DND-41 (cell line): ENCODE measurements around the gene PSMG3.

ENCODE experiments used
- ATAC-seq: fragments of 200-7000 bp; cut with Tn5 transposase; 3 replicates; pipeline ENCODE4 v1.9.1; 2021; ENCODE audit warnings: low read depth; ENCODE audit not compliant: insufficient read depth
- DNase-seq: peaks from one replicate; pipeline ENCODE4 v3.0.0-alpha.2; 2020
- H2AFZ ChIP-seq: 2 replicates; pipeline ENCODE4 v1.6.0; 2012; ENCODE audit warnings: low read depth, low read length
- H3K27ac ChIP-seq: 2 replicates; pipeline ENCODE4 v1.5.1; 2012; ENCODE audit warnings: low read length, inconsistent platforms
- H3K27me3 ChIP-seq: fragments of 200-600 bp; sonication (generic); 2 replicates; pipeline ENCODE4 v1.6.0; 2012; ENCODE audit warnings: low read length, mild to moderate bottlenecking, inconsistent platforms; ENCODE audit not compliant: insufficient read depth, poor library complexity
- H3K36me3 ChIP-seq: 2 replicates; pipeline ENCODE4 v1.5.1; 2012; ENCODE audit warnings: low read length, inconsistent platforms; ENCODE audit not compliant: insufficient read depth
- H3K4me1 ChIP-seq: 2 replicates; pipeline ENCODE4 v1.5.1; 2012; ENCODE audit warnings: mild to moderate bottlenecking, low read length; ENCODE audit not compliant: insufficient read depth
- H3K4me2 ChIP-seq: 2 replicates; pipeline ENCODE4 v1.6.0; 2012; ENCODE audit warnings: mild to moderate bottlenecking, moderate library complexity, low read length, inconsistent platforms; ENCODE audit not compliant: insufficient read depth
- H3K4me3 ChIP-seq, 2 experiments: fragments of 200-600 bp in 1 of 2; shearing (Covaris generic) in 1 of 2; 2 replicates each; pipeline ENCODE4 v1.5.1; 2012 to 2016; ENCODE audit warnings: inconsistent platforms in 2 of 2, low read length in 2 of 2, mild to moderate bottlenecking in 2 of 2, low read depth in 1 of 2, moderate library complexity in 1 of 2
- H3K79me2 ChIP-seq: 2 replicates; pipeline ENCODE4 v1.6.0; 2012; ENCODE audit warnings: low read length, inconsistent platforms; ENCODE audit not compliant: insufficient read depth
- H3K9ac ChIP-seq: 2 replicates; pipeline ENCODE4 v1.6.0; 2012; ENCODE audit warnings: low read depth, mild to moderate bottlenecking, inconsistent platforms, low read length, moderate library complexity
- H3K9me3 ChIP-seq: 2 replicates; pipeline ENCODE4 v1.5.1; 2012; ENCODE audit warnings: low read length, moderate library complexity, mild to moderate bottlenecking, inconsistent platforms; ENCODE audit not compliant: insufficient read depth, severe bottlenecking
- H4K20me1 ChIP-seq: 2 replicates; pipeline ENCODE4 v1.6.0; 2012; ENCODE audit warnings: low read length; ENCODE audit not compliant: insufficient read depth
- EZH2 ChIP-seq: IDR thresholded peaks from 3 replicates; pipeline ENCODE4 v1.6.1; 2012; ENCODE audit warnings: borderline replicate concordance, low read depth, mild to moderate bottlenecking, moderate library complexity, low read length, inconsistent platforms; ENCODE audit not compliant: severe bottlenecking
- TF ChIP-seq, protein P1 (sequence below): IDR thresholded peaks from 2 replicates; pipeline ENCODE4 v1.5.1; 2012; ENCODE audit warnings: borderline replicate concordance, low read length, moderate library complexity, mild to moderate bottlenecking; ENCODE audit not compliant: poor library complexity, severe bottlenecking; ENCODE audit errors: extremely low read depth

PSMG3 gene

DNA sequence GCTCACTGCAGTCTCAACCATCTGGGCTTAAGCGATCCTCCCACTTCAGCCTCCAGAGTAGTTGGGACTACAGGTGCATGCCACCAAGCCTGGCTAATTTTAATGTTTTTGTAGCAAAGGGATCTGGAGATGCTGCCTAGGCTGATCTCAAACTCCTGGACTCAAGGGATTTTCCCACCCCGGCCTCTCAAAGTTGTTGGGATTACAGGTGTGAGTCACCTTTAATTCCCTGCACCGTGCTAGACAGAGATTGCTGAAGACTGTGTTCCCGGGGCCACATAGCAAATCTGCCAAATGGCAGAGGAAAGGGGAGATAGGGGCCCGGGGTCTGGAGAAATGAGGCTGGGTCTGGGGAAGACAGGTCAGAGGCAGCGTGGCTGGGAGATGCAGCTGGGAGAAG, 20.6 kb upstream of the PSMG3 start:
- Histone ChIP-seq H3K27ac (peak overlapping the region; percentile 98), H4K20me1 (no peaks in the 10 kb centered on the region), H3K4me1 (peaks cover 54% of the 10 kb centered on the region), H3K9me3 (no peaks in the 10 kb centered on the region), H3K9ac (peak overlapping the region; percentile 59), H3K79me2 (no peaks in the 10 kb centered on the region), H2AFZ (no peak overlapping the region), H3K27me3 (no peaks in the 10 kb centered on the region), H3K36me3 (no peaks in the 10 kb centered on the region), H3K4me3 (peak overlapping the region in 1 of 2 experiments; percentile 45; a peak in 1 of 4 replicates), H3K4me2 (peak overlapping the region; percentile 69)
- ATAC-seq (no peak), DNase-seq (no peak)
- no peak for TF ChIP-seq EZH2

DNA sequence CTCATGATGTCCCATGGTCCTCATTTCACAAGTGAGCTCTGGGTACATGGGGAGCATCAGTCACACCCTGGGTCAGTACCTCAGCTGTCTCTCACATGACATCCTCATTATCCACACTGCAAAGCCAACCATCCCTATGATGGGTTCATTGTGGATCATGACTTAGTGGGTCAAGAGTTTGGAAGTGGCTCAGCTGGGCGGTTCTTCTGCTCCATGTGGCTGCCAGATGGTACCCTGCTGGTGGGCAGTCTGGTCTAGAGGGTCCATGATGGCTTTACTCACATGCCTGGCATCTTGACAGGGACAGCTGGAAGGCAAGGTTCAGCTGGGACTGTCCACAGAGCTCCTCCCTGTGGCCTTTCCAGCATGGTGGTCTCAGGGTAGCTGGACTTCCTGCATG, 19.1 kb upstream of the PSMG3 start:
- TF ChIP-seq EZH2 = no peak
- TF ChIP-seq, protein P1, sequence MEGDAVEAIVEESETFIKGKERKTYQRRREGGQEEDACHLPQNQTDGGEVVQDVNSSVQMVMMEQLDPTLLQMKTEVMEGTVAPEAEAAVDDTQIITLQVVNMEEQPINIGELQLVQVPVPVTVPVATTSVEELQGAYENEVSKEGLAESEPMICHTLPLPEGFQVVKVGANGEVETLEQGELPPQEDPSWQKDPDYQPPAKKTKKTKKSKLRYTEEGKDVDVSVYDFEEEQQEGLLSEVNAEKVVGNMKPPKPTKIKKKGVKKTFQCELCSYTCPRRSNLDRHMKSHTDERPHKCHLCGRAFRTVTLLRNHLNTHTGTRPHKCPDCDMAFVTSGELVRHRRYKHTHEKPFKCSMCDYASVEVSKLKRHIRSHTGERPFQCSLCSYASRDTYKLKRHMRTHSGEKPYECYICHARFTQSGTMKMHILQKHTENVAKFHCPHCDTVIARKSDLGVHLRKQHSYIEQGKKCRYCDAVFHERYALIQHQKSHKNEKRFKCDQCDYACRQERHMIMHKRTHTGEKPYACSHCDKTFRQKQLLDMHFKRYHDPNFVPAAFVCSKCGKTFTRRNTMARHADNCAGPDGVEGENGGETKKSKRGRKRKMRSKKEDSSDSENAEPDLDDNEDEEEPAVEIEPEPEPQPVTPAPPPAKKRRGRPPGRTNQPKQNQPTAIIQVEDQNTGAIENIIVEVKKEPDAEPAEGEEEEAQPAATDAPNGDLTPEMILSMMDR = no peak
- Histone ChIP-seq H3K27ac (peak overlapping the region; percentile 60), H3K4me2 (no peak overlapping the region), H2AFZ (no peak overlapping the region), H3K36me3 (no peaks in the 10 kb centered on the region), H3K27me3 (no peaks in the 10 kb centered on the region), H3K4me3 (no peak overlapping the region), H3K9ac (no peak overlapping the region), H3K9me3 (no peaks in the 10 kb centered on the region), H4K20me1 (no peaks in the 10 kb centered on the region), H3K4me1 (peaks cover 51% of the 10 kb centered on the region), H3K79me2 (no peaks in the 10 kb centered on the region)
- no peak for DNase-seq
- ATAC-seq = no peak

DNA sequence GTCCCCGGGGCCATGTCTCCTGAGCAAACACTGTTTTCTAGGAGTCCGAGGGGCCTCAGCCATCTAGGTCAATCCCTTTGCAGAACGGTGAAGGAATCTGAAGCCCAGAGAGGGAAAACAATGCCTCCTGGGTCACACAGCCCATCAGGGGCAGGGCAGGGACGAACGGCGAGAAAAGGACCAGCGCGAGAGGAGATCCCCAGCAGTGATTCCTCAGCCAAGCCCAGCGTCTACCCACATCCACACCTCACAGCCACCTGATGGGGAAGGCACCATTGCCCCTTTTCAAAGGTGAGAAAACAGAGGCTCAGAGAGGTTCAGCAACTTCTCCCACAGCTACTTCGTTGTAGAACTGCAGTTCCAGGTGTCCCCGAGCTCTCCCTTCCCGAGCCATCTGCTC, 17.9 kb upstream of the PSMG3 start:
- H3K79me2 ChIP-seq = no peaks in the 10 kb centered on the region
- no peak overlapping the region for H3K4me2 ChIP-seq
- H3K9ac ChIP-seq = no peak overlapping the region
- no peaks in the 10 kb centered on the region for H3K9me3 ChIP-seq
- no peak overlapping the region for H2AFZ ChIP-seq
- H3K27ac ChIP-seq = peak overlapping the region; percentile 60; the same call in 1 of the 2 replicates
- no peaks in the 10 kb centered on the region for H4K20me1 ChIP-seq
- no peaks in the 10 kb centered on the region for H3K27me3 ChIP-seq
- no peaks in the 10 kb centered on the region for H3K36me3 ChIP-seq
- no peak overlapping the region for H3K4me3 ChIP-seq
- ATAC-seq (no peak), DNase-seq (no peak)
- H3K4me1 ChIP-seq = peaks cover 43% of the 10 kb centered on the region
- TF ChIP-seq EZH2 = no peak
- TF ChIP-seq, protein P1 = no peak

DNA sequence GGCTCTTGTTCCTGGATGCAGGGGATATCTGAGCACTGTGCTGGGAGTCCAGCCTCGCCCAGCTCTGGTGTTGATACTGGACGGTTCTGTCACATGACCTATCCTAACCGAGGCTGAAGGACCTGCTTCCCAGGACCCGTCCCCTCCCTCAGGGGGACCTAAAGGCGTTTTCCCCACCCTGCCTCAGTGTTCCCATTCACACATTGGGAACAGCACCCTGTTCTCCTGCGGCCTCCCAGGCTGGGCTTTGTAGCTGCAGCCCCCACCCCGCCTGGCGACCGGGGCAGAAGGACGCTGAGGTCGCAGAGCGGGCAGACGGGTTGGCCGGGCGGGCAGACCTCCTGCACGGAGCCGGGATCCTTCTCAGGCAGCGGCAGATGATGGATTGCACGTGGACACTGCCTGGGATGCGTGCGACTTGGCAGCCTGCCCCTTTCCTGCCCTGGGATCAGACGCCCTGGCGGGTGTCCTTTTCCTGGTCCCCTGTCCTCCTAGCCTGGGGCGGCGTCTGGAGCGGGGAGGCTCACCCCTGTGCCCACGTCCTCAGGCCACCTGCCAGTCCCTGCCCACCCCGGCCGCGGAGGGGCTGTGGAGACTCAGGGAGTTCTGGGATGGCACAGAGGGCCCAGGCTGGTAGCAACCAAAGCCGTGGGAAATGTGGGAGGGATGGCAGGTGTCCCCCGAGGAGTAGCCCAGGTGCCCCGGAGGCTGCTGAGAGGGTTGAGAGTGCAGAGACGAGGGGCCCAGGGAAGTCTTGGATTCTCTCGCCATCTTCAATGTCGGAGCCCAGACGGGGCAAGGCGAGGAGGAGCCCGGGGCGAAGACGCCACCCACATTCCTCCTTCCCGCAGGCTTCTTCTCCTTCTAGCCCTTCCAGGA, 17.2 kb upstream of the PSMG3 start:
- TF ChIP-seq, protein P1 = no peak
- TF ChIP-seq EZH2 = no peak
- no peaks in the 10 kb centered on the region for H3K9me3 ChIP-seq
- H2AFZ ChIP-seq = no peak overlapping the region
- DNase-seq (no peak), ATAC-seq (no peak)
- H3K27ac ChIP-seq = peak overlapping the region; percentile 60; the same call in 1 of the 2 replicates
- H4K20me1 ChIP-seq = no peaks in the 10 kb centered on the region
- H3K4me2 ChIP-seq = no peak overlapping the region
- no peaks in the 10 kb centered on the region for H3K27me3 ChIP-seq
- H3K4me3 ChIP-seq = no peak overlapping the region
- H3K79me2 ChIP-seq = no peaks in the 10 kb centered on the region
- H3K36me3 ChIP-seq = no peaks in the 10 kb centered on the region
- H3K9ac ChIP-seq = no peak overlapping the region
- peaks cover 37% of the 10 kb centered on the region for H3K4me1 ChIP-seq
